Endothelial cell of umbilical vein (primary cell): ENCODE data around the gene ATP10A. TPM values are rescaled to one million over a fixed set of nuclear protein-coding genes. Genes with fewer than 3 reads are reported as not detected.

Source experiments
- BruUV-seq: library from RNA; stranded (reverse); fragments of 400-500 nt; replicated peaks from 2 replicates; lab custom pipeline; 2021; lab: Mats Ljungman, UMichigan
- CTCF ChIA-PET: fragments of 300-600, 350-600 bp; sonication (Branson Sonifier 250); formaldehyde crosslinking; loops from one replicate; lab custom pipeline; 2021; ENCODE audit warnings: antibody characterized with exemption, inconsistent platforms; lab: Charles Lee
- POLR2A ChIA-PET: fragments of 300-600, 350-600 bp; sonication (Branson Sonifier 250); formaldehyde crosslinking; loops from one replicate; lab custom pipeline; 2021; ENCODE audit warnings: antibody characterized with exemption, inconsistent platforms; lab: Charles Lee
- DNase-seq: peaks from one replicate; pipeline ENCODE4 v3.0.0-alpha.2; 2011; ENCODE audit warnings: low read depth, low spot score
- FAIRE-seq: peaks from 2 replicates; lab custom pipeline; 2011; peaks lifted over from hg19 to GRCh38; lab: Jason Lieb, UNC
- H2AFZ ChIP-seq: 2 replicates; pipeline ENCODE4 v1.6.0; 2012; ENCODE audit warnings: low read depth, low read length, control low read depth, inconsistent platforms
- H3K27ac ChIP-seq: 2 replicates; pipeline ENCODE4 v1.5.1; 2011; ENCODE audit warnings: low read depth, mild to moderate bottlenecking, control low read depth, low read length, moderate library complexity; ENCODE audit not compliant: insufficient read depth
- H3K27me3 ChIP-seq, 2 experiments: 2 replicates each; pipeline versions ENCODE4 v1.6.0 to v1.6.1; 2011; ENCODE audit warnings: low read length in 2 of 2, mixed read lengths in 1 of 2; ENCODE audit not compliant: control insufficient read depth in 2 of 2, insufficient read depth in 2 of 2
- H3K36me3 ChIP-seq, 2 experiments: 2 replicates in 1 of 2; 3 replicates in 1 of 2; pipeline ENCODE4 v1.5.1; 2011; ENCODE audit warnings: low read length in 2 of 2, mild to moderate bottlenecking in 1 of 2, moderate library complexity in 1 of 2; ENCODE audit not compliant: control insufficient read depth in 2 of 2, insufficient read depth in 2 of 2; ENCODE audit errors: extremely low read depth in 1 of 2
- H3K4me1 ChIP-seq: 3 replicates; pipeline ENCODE4 v1.5.1; 2011; ENCODE audit warnings: mild to moderate bottlenecking, low read length; ENCODE audit not compliant: control insufficient read depth, insufficient read depth; ENCODE audit errors: extremely low read depth
- H3K4me2 ChIP-seq: 2 replicates; pipeline ENCODE4 v1.6.1; 2011; ENCODE audit warnings: low read length, control low read depth, mixed read lengths; ENCODE audit not compliant: insufficient read depth
- H3K4me3 ChIP-seq, 3 experiments: fragments of 200-600 bp in 1 of 3; sonication (generic), shearing (Covaris generic) in 1 of 3; replicated peaks in 1 of 3; 2 replicates each; pipeline ENCODE4 v1.5.1; 2011 to 2016; ENCODE audit warnings: control low read depth in 3 of 3, low read length in 3 of 3, mild to moderate bottlenecking in 2 of 3, inconsistent platforms in 1 of 3, low read depth in 1 of 3, moderate library complexity in 1 of 3; ENCODE audit not compliant: insufficient read depth in 1 of 3
- H3K79me2 ChIP-seq: 2 replicates; pipeline ENCODE4 v1.6.0; 2012; ENCODE audit warnings: low read length, inconsistent platforms; ENCODE audit not compliant: control insufficient read depth, insufficient read depth
- H3K9ac ChIP-seq: replicated peaks from 2 replicates; pipeline ENCODE3; 2011; ENCODE audit warnings: low read length, control low read depth; ENCODE audit not compliant: insufficient read depth; ENCODE audit errors: extremely low read depth
- H3K9me1 ChIP-seq: replicated peaks from 3 replicates; pipeline ENCODE4 v1.6.0; 2011; ENCODE audit warnings: mild to moderate bottlenecking, low read length; ENCODE audit not compliant: control insufficient read depth, insufficient read depth; ENCODE audit errors: extremely low read depth
- H3K9me3 ChIP-seq: replicated peaks from 2 replicates; pipeline ENCODE4 v1.5.1; 2012; ENCODE audit warnings: low read length, inconsistent platforms; ENCODE audit not compliant: control insufficient read depth, insufficient read depth
- H4K20me1 ChIP-seq: replicated peaks from 2 replicates; pipeline ENCODE3; 2011; ENCODE audit warnings: mild to moderate bottlenecking, low read length; ENCODE audit not compliant: control insufficient read depth, insufficient read depth; ENCODE audit errors: extremely low read depth
- EZH2 ChIP-seq: IDR thresholded peaks from 2 replicates; pipeline ENCODE4 v1.6.1; 2012; ENCODE audit warnings: borderline replicate concordance, low read depth, mild to moderate bottlenecking, moderate library complexity, low read length, inconsistent platforms; ENCODE audit not compliant: severe bottlenecking
- FOS ChIP-seq: IDR thresholded peaks from 2 replicates; pipeline ENCODE4 v1.6.1; 2011; ENCODE audit warnings: mild to moderate bottlenecking, low read length, moderate library complexity, borderline replicate concordance; ENCODE audit not compliant: insufficient read depth
- GATA2 ChIP-seq: IDR thresholded peaks from 2 replicates; pipeline ENCODE4 v1.7.0; 2011; ENCODE audit warnings: low read depth, mild to moderate bottlenecking, moderate library complexity, mixed read lengths, low read length; ENCODE audit not compliant: insufficient read length, insufficient read depth
- JUN ChIP-seq: IDR thresholded peaks from 2 replicates; pipeline ENCODE4 v1.6.1; 2011; ENCODE audit warnings: borderline replicate concordance, low read depth; ENCODE audit not compliant: insufficient read length, insufficient read depth
- MYC ChIP-seq: IDR thresholded peaks from one replicate; pipeline ENCODE4 v1.6.1; 2011; ENCODE audit warnings: mild to moderate bottlenecking, low read depth, low read length
- POLR2A ChIP-seq: IDR thresholded peaks from 2 replicates; pipeline ENCODE4 v1.6.1; 2012; ENCODE audit warnings: low read depth, mild to moderate bottlenecking, control low read depth, low read length
- POLR2AphosphoS5 ChIP-seq: IDR thresholded peaks from 2 replicates; pipeline ENCODE4 v1.6.1; 2012; ENCODE audit warnings: low read depth, mild to moderate bottlenecking, control low read depth, low read length, moderate library complexity; ENCODE audit not compliant: insufficient read depth
- dilution Hi-C: fragments of 300-500 bp; cut with MboI; formaldehyde crosslinking; loops from one replicate; pipeline ENCODE4 v1.15.0; 2019; ENCODE audit warnings: low sequenced_read_pairs; ENCODE audit not compliant: extremely low pct_ligation_motif_present
- intact Hi-C: fragments of 100-400 bp; cut with micrococcal nuclease; formaldehyde crosslinking; loops from one replicate; pipeline ENCODE4 v1.10.0; 2022
- polyA plus RNA-seq, 4 experiments: library from polyadenylated mRNA; depleted of rRNA in 3 of 4; stranded (reverse) in 3 of 4; unstranded in 1 of 4; fragments of >200 nt; gene quantifications; 2 replicates each; pipeline versions ENCODE4 v1.2.1 to v1.2.3, GENCODE V29; 2011 to 2012; ENCODE audit warnings: missing spikeins in 1 of 4
- total RNA-seq: library from RNA; stranded (reverse); gene quantifications from 2 replicates; pipeline ENCODE4 v1.2.3, GENCODE V29; 2021
- TF ChIP-seq, protein P1 (sequence below): IDR thresholded peaks from 2 replicates; pipeline ENCODE4 v1.6.1; 2011; ENCODE audit not compliant: insufficient read depth, insufficient read length
- TF ChIP-seq, protein P2 (sequence below), 2 donors: IDR thresholded peaks; 1 replicate in 1 of 2; 2 replicates in 1 of 2; pipeline ENCODE4 v1.5.1; 2011; ENCODE audit warnings: low read length in 2 of 2, mild to moderate bottlenecking in 2 of 2, moderate library complexity in 2 of 2, control low read depth in 1 of 2, inconsistent platforms in 1 of 2, low read depth in 1 of 2; ENCODE audit not compliant: insufficient read depth in 1 of 2; ENCODE audit errors: extremely low read depth in 1 of 2

ATP10A gene
- total and polyA plus RNA-seq, 2 donors (not counting 3 experiments of a cell fraction or from before 2014, with no cell fraction given), result not detected

DNA sequence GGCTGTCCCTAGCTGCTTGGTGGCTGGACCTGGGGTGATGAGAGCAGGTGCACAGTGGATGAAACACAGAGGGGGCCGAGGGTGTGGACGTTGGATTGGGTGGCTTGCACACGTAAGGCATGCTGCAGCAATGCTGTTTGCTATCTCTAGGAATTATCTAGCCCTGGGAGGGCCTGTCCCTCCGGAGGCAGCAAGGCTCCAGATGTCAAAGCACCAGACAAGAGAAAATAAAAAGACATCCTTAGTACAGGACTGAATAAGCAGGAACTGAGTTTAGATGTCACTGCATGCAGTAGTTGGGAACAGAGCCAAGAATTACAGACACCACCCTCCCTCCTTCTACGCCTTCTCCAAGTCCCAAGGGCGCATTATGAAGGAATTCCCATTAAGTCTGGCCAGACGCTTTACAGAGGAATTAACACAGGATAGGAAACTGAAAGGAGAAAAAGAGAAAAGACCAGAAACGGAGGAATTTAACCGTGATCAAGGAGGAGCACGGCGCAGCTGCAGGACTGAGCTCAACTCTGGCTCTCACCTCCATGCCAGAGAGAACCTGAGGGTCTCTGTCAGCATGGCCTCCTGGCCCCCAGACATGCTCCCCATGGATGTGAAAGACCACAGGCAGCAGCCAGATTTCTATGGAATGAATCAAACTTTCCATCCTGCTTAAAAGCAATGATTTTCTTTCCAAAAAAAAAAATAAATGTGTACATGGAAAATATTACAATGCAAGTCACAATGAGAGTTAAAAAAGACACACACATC, 13.8 kb downstream of the ATP10A start:
- H3K79me2 ChIP-seq, result no peaks in the 10 kb centered on the region
- H3K4me1 ChIP-seq, result no peaks in the 10 kb centered on the region
- BruUV-seq, result no TSS peak
- dilution Hi-C loops (no loop called here), intact Hi-C loops (no loop called here)
- H3K27me3 ChIP-seq, result no peaks in the 10 kb centered on the region
- H3K4me3 ChIP-seq, result no peak overlapping the region
- POLR2A ChIA-PET, result no interaction called here
- no peak overlapping the region for H3K27ac ChIP-seq
- H3K9me3 ChIP-seq, result no peaks in the 10 kb centered on the region
- no peak overlapping the region for H3K9ac ChIP-seq
- TF ChIP-seq, protein P1, sequence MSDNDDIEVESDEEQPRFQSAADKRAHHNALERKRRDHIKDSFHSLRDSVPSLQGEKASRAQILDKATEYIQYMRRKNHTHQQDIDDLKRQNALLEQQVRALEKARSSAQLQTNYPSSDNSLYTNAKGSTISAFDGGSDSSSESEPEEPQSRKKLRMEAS, result no peak
- TF ChIP-seq POLR2AphosphoS5 (no peak), FOS (no peak), EZH2 (no peak), POLR2A (no peak), MYC (no peak), GATA2 (no peak), JUN (no peak)
- TF ChIP-seq, protein P2, sequence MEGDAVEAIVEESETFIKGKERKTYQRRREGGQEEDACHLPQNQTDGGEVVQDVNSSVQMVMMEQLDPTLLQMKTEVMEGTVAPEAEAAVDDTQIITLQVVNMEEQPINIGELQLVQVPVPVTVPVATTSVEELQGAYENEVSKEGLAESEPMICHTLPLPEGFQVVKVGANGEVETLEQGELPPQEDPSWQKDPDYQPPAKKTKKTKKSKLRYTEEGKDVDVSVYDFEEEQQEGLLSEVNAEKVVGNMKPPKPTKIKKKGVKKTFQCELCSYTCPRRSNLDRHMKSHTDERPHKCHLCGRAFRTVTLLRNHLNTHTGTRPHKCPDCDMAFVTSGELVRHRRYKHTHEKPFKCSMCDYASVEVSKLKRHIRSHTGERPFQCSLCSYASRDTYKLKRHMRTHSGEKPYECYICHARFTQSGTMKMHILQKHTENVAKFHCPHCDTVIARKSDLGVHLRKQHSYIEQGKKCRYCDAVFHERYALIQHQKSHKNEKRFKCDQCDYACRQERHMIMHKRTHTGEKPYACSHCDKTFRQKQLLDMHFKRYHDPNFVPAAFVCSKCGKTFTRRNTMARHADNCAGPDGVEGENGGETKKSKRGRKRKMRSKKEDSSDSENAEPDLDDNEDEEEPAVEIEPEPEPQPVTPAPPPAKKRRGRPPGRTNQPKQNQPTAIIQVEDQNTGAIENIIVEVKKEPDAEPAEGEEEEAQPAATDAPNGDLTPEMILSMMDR (IDR thresholded peaks at IDR 0.05; ENCODE audit: extremely low read depth in 1 of 2, insufficient read depth in 1 of 2, low read depth in 1 of 2, low read length in 2 of 2), result no peak
- no peaks in the 10 kb centered on the region for H3K9me1 ChIP-seq
- no peaks in the 10 kb centered on the region for H3K36me3 ChIP-seq
- CTCF ChIA-PET, result no interaction called here
- no peak for DNase-seq
- no peak for FAIRE-seq
- no peaks in the 10 kb centered on the region for H4K20me1 ChIP-seq
- no peak overlapping the region for H2AFZ ChIP-seq
- no peak overlapping the region for H3K4me2 ChIP-seq
